Measurements from ENCODE around the gene MAP4K3. TPM values are rescaled to one million over a fixed set of nuclear protein-coding genes. Genes with fewer than 3 reads are reported as not detected.

MAP4K3 gene
- total RNA-seq, 1 donor from 2014 or later, result 59.2 TPM

GRCh38 chr2:39241588-39241987, 195.5 kb downstream of the MAP4K3 start:
- no peak for DNase-seq

GRCh38 chr2:39240758-39241157, 196.3 kb downstream of the MAP4K3 start:
- DNase-seq, result no peak

- DNase-seq, result no peak
Measured at GRCh38 chr2:39234754-39235153, 202.3 kb downstream of the MAP4K3 start.

- DNase-seq, result no peak
Measured at GRCh38 chr2:39232141-39232540, 204.9 kb downstream of the MAP4K3 start.

- DNase-seq, result no peak
Measured at GRCh38 chr2:39228413-39229209, 208.5 kb downstream of the MAP4K3 start.

GRCh38 chr2:39227628-39228412, 209.3 kb downstream of the MAP4K3 start:
- DNase-seq, result peak; percentile 58

GRCh38 chr2:39225567-39225966, 211.5 kb downstream of the MAP4K3 start:
- DNase-seq, result no peak

GRCh38 chr2:39223909-39224308, 213.2 kb downstream of the MAP4K3 start:
- DNase-seq, result no peak

- DNase-seq, result no peak
Measured at GRCh38 chr2:39221459-39221858, 215.6 kb downstream of the MAP4K3 start.

- no peak for DNase-seq
Measured at GRCh38 chr2:39220136-39220535, 216.9 kb downstream of the MAP4K3 start.

GRCh38 chr2:39218391-39218790, 218.7 kb downstream of the MAP4K3 start:
- no peak for DNase-seq

GRCh38 chr2:39217192-39217550, 219.9 kb downstream of the MAP4K3 start:
- no peak for DNase-seq

- DNase-seq, result no peak
Measured at GRCh38 chr2:39216346-39217191, 220.5 kb downstream of the MAP4K3 start.

GRCh38 chr2:39215545-39215944, 221.5 kb downstream of the MAP4K3 start:
- no peak for DNase-seq

- no peak for DNase-seq
Measured at GRCh38 chr2:39213015-39213414, 224.1 kb downstream of the MAP4K3 start.

GRCh38 chr2:39210846-39211245, 226.2 kb downstream of the MAP4K3 start:
- DNase-seq, result no peak

- no peak for DNase-seq
Measured at GRCh38 chr2:39203382-39203781, 233.7 kb downstream of the MAP4K3 start.

GRCh38 chr2:39202639-39203369, 234.3 kb downstream of the MAP4K3 start:
- DNase-seq, result no peak

Measured in skin of body (tissue), 2 donors.